Liver (tissue), 9 donors: ENCODE measurements around the gene TMEM212. TPM values are rescaled to one million over a fixed set of nuclear protein-coding genes. Genes with fewer than 3 reads are reported as not detected.

Experiments used
- DNase-seq: peaks from one replicate; pipeline ENCODE4 v3.0.0-alpha.2; 2017; ENCODE audit warnings: low spot score
- H3K27ac ChIP-seq, 2 donors: one replicate each; pipeline ENCODE4 v1.7.0; 2013; ENCODE audit warnings: inconsistent platforms in 2 of 2, low read length in 2 of 2, control low read depth in 1 of 2, low read depth in 1 of 2, mild to moderate bottlenecking in 1 of 2
- H3K27me3 ChIP-seq, 4 donors: one replicate each; pipeline versions ENCODE4 v1.6.1 to v1.7.0; 2013; ENCODE audit warnings: low read length in 3 of 4, inconsistent platforms in 1 of 4, mild to moderate bottlenecking in 1 of 4, moderate library complexity in 1 of 4; ENCODE audit not compliant: control insufficient read depth in 4 of 4, insufficient read depth in 4 of 4
- H3K36me3 ChIP-seq, 4 donors: one replicate each; pipeline versions ENCODE4 v1.6.1 to v1.7.0; 2013; ENCODE audit warnings: low read length in 3 of 4, mild to moderate bottlenecking in 3 of 4, low read depth in 1 of 4, moderate library complexity in 1 of 4; ENCODE audit not compliant: control insufficient read depth in 4 of 4, insufficient read depth in 3 of 4
- H3K4me1 ChIP-seq, 4 donors: one replicate each; pipeline versions ENCODE4 v1.6.1 to v1.7.0; 2013; ENCODE audit warnings: low read length in 3 of 4, mild to moderate bottlenecking in 3 of 4, moderate library complexity in 1 of 4; ENCODE audit not compliant: control insufficient read depth in 4 of 4, insufficient read depth in 4 of 4
- H3K4me3 ChIP-seq, 3 donors: one replicate each; pipeline versions ENCODE4 v1.6.1 to v1.7.0; 2013; ENCODE audit warnings: low read length in 3 of 3, control low read depth in 1 of 3, low read depth in 1 of 3, mild to moderate bottlenecking in 1 of 3
- H3K9ac ChIP-seq, 2 donors: one replicate each; pipeline ENCODE4 v1.7.0; 2013; ENCODE audit warnings: low read length in 2 of 2, mild to moderate bottlenecking in 2 of 2, moderate library complexity in 2 of 2, control low read depth in 1 of 2, low read depth in 1 of 2
- H3K9me3 ChIP-seq, 4 donors: one replicate each; pipeline versions ENCODE4 v1.6.1 to v1.7.0; 2013; ENCODE audit warnings: low read length in 3 of 4; ENCODE audit not compliant: control insufficient read depth in 4 of 4
- CTCF ChIP-seq: fragments of 150-350 bp; IDR thresholded peaks from 2 replicates; pipeline ENCODE4 v1.5.1; 2017; ENCODE audit warnings: improper control_type of control experiment, low read depth, low read length; ENCODE audit not compliant: missing input control
- EGR1 ChIP-seq, 2 donors: IDR thresholded peaks; 2 replicates each; pipeline ENCODE4 v1.6.1; 2016 to 2018; ENCODE audit warnings: antibody characterized with exemption in 2 of 2, low read depth in 2 of 2
- FOXA1 ChIP-seq: IDR thresholded peaks from 2 replicates; pipeline ENCODE4 v1.6.1; 2016; ENCODE audit warnings: antibody characterized with exemption
- FOXA2 ChIP-seq: IDR thresholded peaks from 2 replicates; pipeline ENCODE4 v1.6.1; 2016; ENCODE audit warnings: antibody characterized with exemption
- GABPA ChIP-seq, 2 donors: IDR thresholded peaks in 1 of 2; conservative IDR thresholded peaks in 1 of 2; 2 replicates each; pipeline ENCODE4 v1.6.1; 2016; ENCODE audit warnings: antibody characterized with exemption in 2 of 2, mild to moderate bottlenecking in 1 of 2, moderate library complexity in 1 of 2
- HNF4A ChIP-seq, 2 donors: conservative IDR thresholded peaks; 2 replicates each; pipeline ENCODE4 v1.6.1; 2016; ENCODE audit warnings: antibody characterized with exemption in 2 of 2, mild to moderate bottlenecking in 2 of 2
- HNF4G ChIP-seq: IDR thresholded peaks from 2 replicates; pipeline ENCODE4 v1.6.1; 2016; ENCODE audit warnings: antibody characterized with exemption
- JUND ChIP-seq, 2 donors: IDR thresholded peaks; 2 replicates each; pipeline ENCODE4 v1.6.1; 2016; ENCODE audit warnings: antibody characterized with exemption in 2 of 2
- MAX ChIP-seq: IDR thresholded peaks from 2 replicates; pipeline ENCODE4 v1.6.1; 2016; ENCODE audit warnings: antibody characterized with exemption
- NR2F2 ChIP-seq: IDR thresholded peaks from 2 replicates; pipeline ENCODE4 v1.6.1; 2016; ENCODE audit warnings: antibody characterized with exemption
- RAD21 ChIP-seq, 2 donors: IDR thresholded peaks; 2 replicates each; pipeline ENCODE4 v1.6.1; 2016; ENCODE audit warnings: antibody characterized with exemption in 2 of 2, mild to moderate bottlenecking in 2 of 2
- REST ChIP-seq: IDR thresholded peaks from 2 replicates; pipeline ENCODE4 v1.6.1; 2016; ENCODE audit warnings: antibody characterized with exemption, mild to moderate bottlenecking
- RXRA ChIP-seq, 2 donors: IDR thresholded peaks; 2 replicates each; pipeline ENCODE4 v1.6.1; 2017 to 2018; ENCODE audit warnings: antibody characterized with exemption in 2 of 2, mild to moderate bottlenecking in 1 of 2
- SP1 ChIP-seq: IDR thresholded peaks from 2 replicates; pipeline ENCODE4 v1.6.1; 2018; ENCODE audit warnings: antibody characterized with exemption, mild to moderate bottlenecking
- TAF1 ChIP-seq: conservative IDR thresholded peaks from 2 replicates; pipeline ENCODE4 v1.6.1; 2016; ENCODE audit warnings: antibody characterized with exemption, mild to moderate bottlenecking
- YY1 ChIP-seq: IDR thresholded peaks from 2 replicates; pipeline ENCODE4 v1.6.1; 2016; ENCODE audit warnings: antibody characterized with exemption, mild to moderate bottlenecking
- ZBTB33 ChIP-seq: IDR thresholded peaks from 2 replicates; pipeline ENCODE4 v1.6.1; 2016; ENCODE audit warnings: antibody characterized with exemption
- WGBS: extraction: QIAGEN DNeasy Blood & Tissue Kit; methylation state at CpG from one replicate; pipeline ENCODE4 v1.1.7; 2013; 5-methylcytosine and 5-hydroxymethylcytosine counted together
- polyA plus RNA-seq, 2 donors: library from polyadenylated mRNA; stranded (reverse) in 1 of 2; unstranded in 1 of 2; fragments of 200-250 nt in 1 of 2; fragments of >200 nt in 1 of 2; fragmentation: Nextera tagmentation in 1 of 2; extraction: Ambion mirVana in 1 of 2; gene quantifications; one replicate each; pipeline versions ENCODE4 v1.2.1 to v1.2.3, GENCODE V29; 2013 to 2015
- total RNA-seq, 2 donors: library from RNA; depleted of rRNA; stranded (reverse); fragments of >200 nt; gene quantifications; one replicate each; pipeline ENCODE4 v1.2.3, GENCODE V29; 2014
- donor health status: healthy.
- donor health status: healthy.
- donor health status: healthy.
- donor health status: healthy.
- donor health status: healthy.

The TMEM212 gene
- total and polyA plus RNA-seq, 4 donors = not detected

- Histone ChIP-seq H3K4me1 (peaks cover 0 to 30% (median 9%) of the 10 kb centered on the region in 4 donors), H3K27ac (no peak overlapping the region), H3K4me3 (no peak overlapping the region), H3K9ac (no peak overlapping the region), H3K9me3 (no peaks in the 10 kb centered on the region), H3K27me3 (no peaks in the 10 kb centered on the region), H3K36me3 (no peaks in the 10 kb centered on the region)
- TF ChIP-seq JUND (IDR thresholded peaks at IDR 0.05) (no peak), FOXA2 (no peak), EGR1 (IDR thresholded peaks at IDR 0.05; ENCODE audit: low read depth in 2 of 2) (no peak), NR2F2 (no peak), FOXA1 (no peak), MAX (no peak), GABPA (IDR thresholded peaks at IDR 0.05 in 1 of 2, conservative IDR thresholded peaks at IDR 0.05 in 1 of 2) (no peak), HNF4A (conservative IDR thresholded peaks at IDR 0.05) (no peak), SP1 (no peak), RAD21 (IDR thresholded peaks at IDR 0.05) (no peak), ZBTB33 (no peak), REST (no peak), RXRA (IDR thresholded peaks at IDR 0.05) (no peak), TAF1 (no peak), HNF4G (no peak)
- no peak for DNase-seq
- 94% methylated on average over 3 of the region's 3 CpGs for WGBS
These were observed 15.8 kb upstream of the TMEM212 start for GRCh38 chr3:171827385-171827784.

- H3K27ac ChIP-seq = no peak overlapping the region
- DNase-seq = no peak
- 87% methylated on average over 10 of the region's 10 CpGs for WGBS
- TF ChIP-seq REST = no peak
- no peak for TF ChIP-seq FOXA1
- TF ChIP-seq CTCF = no peak
- no peak for TF ChIP-seq RAD21 (IDR thresholded peaks at IDR 0.05)
- no peak for TF ChIP-seq TAF1
- TF ChIP-seq MAX = no peak
- TF ChIP-seq EGR1 (IDR thresholded peaks at IDR 0.05; ENCODE audit: low read depth in 2 of 2) = no peak
- TF ChIP-seq YY1 = no peak
- no peak for TF ChIP-seq GABPA (IDR thresholded peaks at IDR 0.05 in 1 of 2, conservative IDR thresholded peaks at IDR 0.05 in 1 of 2)
- no peak for TF ChIP-seq FOXA2
- TF ChIP-seq SP1 = no peak
- no peak for TF ChIP-seq ZBTB33
- TF ChIP-seq HNF4A (conservative IDR thresholded peaks at IDR 0.05) = no peak
- no peak for TF ChIP-seq HNF4G
- no peak for TF ChIP-seq RXRA (IDR thresholded peaks at IDR 0.05)
These were observed 15.2 kb upstream of the TMEM212 start for GRCh38 chr3:171827836-171828458.

More at GRCh38 chr3:171827836-171828458, 15.2 kb upstream of the TMEM212 start:
- Histone ChIP-seq H3K9me3 (no peaks in the 10 kb centered on the region), H3K9ac (no peak overlapping the region), H3K27me3 (no peaks in the 10 kb centered on the region), H3K36me3 (no peaks in the 10 kb centered on the region), H3K4me1 (peaks cover 0 to 34% (median 9%) of the 10 kb centered on the region in 4 donors), H3K4me3 (no peak overlapping the region)
